Stimulated activated naive CD8-positive, alpha-beta T cell treated with anti-CD3 and anti-CD28 coated beads, Interleukin-15, Interleukin-2, amounts not matched to agents 100 U/mL and 50 U/mL, for 24 hours (primary cell): ENCODE measurements around the gene WNK2.

ENCODE experiments used
- ATAC-seq: fragments of 150-1000 bp; cut with Tn5 transposase; one replicate; pipeline ENCODE4 v1.10.0; 2021
- DNase-seq: peaks from one replicate; pipeline ENCODE4 v3.0.0; 2021

Gene WNK2

DNA sequence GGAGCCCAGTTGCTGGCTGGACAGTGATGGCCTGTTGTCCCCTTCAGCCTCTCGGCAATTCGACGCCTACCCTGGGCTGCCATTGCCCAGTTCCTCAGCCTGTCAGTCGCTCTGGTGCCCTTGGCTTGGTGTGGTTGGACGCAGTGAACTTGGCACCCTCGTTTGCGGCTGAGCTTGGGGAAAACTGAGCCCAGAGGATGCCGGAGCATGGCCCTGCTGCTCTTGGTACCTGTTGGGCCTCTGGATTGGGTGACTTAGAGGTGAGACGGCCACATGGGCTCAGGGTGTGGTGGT lies 16.5 kb downstream of the WNK2 start:
- ATAC-seq, result no peak
- no peak for DNase-seq

DNA sequence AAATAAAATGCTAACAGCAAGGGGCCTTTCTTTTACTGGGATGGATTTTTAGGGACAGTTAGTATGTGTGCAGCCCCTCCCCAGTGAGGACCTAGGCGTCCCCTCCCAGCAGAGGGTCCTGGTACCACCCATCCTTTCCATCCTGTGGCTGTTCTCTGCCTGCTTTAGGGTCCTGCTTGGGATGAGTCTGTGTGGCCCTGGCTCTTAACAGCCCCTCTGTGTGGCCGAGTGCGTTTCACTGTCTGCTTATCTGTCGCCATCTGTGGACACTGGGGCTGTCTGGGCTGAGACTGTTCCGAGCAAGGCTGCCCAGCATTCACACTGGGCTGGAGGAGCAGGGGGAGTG lies 17.0 kb downstream of the WNK2 start:
- ATAC-seq (no peak), DNase-seq (no peak)

DNA sequence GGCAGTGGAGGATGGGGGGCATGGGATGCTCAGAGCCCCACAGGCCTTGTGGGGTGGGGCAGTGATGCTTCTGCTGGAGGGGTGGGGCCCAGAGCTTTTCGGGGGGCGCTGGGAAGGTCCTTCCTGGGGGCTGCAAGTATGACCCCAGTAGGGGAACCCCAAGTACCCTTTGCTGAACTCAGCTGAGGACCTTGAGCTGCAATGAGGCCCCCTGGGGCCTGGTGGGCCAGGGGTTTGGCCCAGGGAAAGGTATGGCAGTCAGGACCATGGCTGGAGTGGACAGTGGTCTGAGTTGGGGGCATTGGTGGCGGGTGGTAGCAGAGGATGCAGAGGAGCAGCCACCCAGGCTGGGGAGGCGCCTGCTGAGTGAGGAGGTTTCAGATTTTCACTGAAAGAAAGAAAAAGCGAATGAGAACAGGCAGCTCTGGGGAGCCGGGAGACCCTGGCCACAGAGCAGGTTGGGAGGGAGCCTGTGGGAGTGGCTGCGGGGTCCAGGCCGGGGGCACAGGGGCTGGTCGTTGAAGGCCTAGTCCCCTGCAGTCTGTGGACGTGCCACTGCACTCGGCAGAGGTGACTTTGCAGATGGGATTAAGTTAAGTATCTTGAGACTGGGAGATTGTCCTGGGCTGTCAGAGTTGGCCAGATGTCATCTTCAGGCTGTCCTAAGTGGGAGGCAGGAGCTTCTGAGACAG lies 19.2 kb downstream of the WNK2 start:
- ATAC-seq, result no peak
- no peak for DNase-seq

DNA sequence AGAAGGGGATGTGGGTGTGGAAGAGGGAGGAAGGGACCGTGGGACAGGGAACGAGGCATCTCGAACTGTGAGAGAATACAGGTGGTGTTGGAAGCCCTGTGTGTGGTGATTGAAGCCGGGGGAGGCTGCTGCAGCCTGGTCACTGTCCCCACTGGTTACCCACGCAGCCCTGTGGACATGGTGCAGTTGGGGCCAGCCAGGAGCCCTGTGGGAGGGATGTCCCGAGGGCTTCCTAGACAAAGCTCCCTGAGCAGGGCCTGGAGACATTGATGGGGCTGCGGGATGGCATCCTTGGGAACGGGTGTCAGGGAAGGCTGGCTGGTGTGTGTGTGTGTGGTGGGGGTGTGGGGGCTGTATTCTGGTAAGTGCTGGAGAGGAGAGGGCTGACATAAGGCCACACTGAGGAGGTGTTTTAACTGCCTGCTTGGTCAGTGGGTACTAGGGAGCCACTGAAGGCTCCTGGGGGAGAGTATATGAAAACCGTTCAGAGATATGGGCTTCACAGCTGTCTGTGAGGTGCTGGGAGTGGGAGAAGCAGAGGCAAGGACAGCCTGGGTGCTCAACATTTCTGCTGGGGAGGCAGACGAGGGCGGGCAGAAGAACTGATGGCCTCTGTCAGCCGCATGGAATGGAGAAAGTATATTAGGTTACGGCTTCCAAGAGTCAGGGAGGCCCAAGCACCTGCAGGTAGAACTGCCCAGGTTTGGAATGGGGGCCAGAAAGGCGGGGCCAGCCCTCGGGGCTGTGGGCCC lies 20.0 kb downstream of the WNK2 start:
- ATAC-seq (no peak), DNase-seq (no peak)

DNA sequence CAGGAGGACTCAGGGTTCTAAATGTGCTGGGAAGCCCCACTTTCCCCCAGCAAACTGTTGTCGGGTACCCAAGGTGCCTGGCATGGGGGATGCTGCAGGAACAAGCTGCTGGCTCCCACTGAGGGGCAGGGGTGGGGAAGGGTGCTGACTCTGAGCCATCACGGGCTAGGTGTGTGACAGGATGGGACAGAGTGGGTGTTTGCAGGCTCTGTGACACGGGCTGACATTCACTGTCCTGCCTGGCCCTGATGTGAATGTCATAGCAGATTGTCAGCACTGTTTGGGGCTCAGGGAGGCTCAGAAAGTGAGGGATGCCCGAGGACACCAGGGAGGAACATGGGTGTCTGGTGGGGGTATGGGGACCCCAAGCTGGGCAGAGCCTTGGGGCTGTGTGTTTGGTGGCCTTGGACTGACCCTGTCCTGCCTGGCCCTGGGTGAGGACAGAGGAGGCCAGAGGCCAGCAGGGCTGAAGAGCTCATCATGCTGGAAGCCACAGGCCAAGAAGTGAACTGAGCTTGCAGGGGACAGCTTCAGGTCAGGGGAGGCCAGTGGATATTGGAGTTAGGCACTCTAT lies 20.6 kb downstream of the WNK2 start:
- ATAC-seq, result no peak
- no peak for DNase-seq

DNA sequence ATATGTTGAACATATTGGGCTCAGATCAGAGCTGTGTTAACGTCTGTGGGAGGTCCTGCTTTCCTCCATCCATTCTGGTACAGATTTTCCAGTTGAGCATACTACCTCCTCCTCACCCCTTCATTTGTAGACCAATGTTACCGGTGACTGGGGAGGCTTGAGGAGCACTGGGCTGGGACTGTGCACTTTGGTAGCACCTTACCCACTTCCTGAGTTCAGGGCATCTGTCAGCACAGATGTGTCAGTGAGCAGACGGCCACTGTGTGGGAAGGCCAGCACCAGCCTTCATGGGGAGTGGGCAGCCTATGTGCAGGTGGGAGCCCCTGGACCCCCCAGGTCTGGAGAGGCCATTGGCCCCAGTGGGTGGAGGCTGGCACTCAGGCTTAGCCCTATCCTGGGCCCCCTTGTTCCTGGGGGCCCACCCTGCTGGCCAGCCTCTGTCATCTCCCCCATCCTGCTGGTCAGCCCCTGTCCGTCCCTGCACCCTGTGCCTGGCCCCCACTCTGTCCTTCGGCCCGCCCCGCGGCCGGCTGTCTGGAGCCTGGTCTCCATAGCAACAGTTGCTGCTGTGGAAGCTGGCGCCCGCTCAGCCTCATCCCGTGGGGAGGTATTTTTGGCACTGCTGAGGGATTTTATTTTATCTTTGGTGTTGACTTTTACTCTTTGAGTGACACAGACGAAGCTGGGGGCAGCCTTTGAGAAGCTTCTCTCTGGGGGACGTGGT lies 21.3 kb downstream of the WNK2 start:
- ATAC-seq (peak; percentile 32), DNase-seq (no peak)

DNA sequence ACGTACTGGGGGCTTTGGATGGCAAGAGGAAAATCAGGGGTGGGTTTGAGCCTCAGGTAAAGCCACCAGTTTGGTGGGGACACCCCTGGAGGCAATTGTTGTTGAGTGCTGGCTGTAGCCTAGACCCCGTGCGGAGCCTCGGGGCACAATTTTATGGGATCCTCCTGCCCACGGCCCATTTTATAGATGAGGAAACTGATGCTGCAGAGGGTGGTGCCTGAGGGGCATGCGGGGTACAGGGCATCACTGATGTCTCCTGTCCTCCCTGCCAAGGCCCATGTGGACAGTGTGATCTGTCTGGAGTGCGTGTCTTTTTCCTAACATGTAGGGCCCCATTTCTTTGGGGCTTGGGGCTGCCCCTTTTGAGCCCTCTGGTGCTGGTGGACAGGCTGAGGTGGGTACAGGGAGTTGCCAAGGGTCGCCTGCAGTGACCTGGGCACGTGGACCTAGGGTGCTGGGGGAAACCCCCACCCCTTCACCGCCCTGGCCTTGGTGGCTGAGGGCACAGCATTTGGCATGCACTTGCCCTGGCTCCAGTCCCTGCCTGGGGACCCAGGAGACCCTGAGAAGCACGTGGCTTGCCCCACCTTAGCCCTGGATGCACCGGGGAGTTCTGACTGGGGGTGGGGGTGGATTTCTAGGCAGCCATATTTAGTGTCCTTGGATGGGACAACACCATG lies 22.1 kb downstream of the WNK2 start:
- no peak for ATAC-seq
- no peak for DNase-seq

DNA sequence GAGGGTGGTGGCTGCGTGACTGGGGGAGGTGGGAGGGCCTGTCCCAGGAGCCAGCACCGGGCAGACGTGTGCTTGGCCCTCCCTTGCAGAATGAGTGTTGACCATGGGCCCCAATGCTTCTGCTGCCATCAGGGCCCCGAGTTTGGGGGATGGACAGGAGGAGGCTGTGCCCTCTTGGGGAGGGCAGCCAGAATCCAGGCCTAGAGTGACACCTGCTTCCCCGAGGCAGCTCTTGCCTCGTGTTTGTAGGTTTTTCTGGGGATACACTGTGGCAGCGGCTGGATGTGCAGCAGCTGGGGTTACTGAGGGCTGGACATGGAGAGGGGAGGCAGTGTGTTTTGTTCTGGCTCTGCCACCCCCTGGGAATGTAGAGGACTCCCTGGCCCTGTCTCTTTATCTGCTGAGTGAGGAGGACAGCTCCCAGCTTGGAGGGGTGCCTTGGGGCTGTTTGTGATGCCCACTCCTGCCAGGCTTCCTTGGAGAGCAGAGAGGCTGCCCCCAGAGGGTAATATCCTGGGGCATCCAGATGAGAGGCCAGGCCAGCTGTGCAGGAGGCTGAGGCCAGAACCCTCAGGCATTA lies 22.7 kb downstream of the WNK2 start:
- DNase-seq (no peak), ATAC-seq (no peak)

DNA sequence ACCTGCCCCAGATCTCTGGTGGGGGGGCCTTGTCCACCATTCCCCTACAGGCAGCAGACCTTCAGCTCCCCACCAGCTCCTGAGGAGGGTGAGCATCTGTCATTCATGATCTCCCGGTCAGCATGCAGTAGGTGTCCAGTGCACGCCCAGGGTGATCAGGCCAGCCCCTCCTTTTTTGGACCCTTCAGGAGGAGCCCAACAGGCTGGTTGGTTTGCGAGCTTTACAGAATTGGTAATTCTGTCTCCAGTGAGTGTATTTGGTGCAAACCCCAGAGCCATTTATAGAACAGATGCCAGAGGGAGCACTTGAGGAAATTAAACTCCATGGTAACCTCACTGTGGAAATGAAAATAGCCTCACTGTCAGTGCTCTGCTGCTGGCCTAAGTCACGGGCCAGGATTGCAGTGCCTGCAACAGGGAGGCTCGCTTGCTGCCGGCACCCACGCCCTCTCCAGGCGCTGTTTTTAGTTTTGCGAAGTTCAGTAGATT lies 23.4 kb downstream of the WNK2 start:
- ATAC-seq, result no peak
- DNase-seq, result no peak

DNA sequence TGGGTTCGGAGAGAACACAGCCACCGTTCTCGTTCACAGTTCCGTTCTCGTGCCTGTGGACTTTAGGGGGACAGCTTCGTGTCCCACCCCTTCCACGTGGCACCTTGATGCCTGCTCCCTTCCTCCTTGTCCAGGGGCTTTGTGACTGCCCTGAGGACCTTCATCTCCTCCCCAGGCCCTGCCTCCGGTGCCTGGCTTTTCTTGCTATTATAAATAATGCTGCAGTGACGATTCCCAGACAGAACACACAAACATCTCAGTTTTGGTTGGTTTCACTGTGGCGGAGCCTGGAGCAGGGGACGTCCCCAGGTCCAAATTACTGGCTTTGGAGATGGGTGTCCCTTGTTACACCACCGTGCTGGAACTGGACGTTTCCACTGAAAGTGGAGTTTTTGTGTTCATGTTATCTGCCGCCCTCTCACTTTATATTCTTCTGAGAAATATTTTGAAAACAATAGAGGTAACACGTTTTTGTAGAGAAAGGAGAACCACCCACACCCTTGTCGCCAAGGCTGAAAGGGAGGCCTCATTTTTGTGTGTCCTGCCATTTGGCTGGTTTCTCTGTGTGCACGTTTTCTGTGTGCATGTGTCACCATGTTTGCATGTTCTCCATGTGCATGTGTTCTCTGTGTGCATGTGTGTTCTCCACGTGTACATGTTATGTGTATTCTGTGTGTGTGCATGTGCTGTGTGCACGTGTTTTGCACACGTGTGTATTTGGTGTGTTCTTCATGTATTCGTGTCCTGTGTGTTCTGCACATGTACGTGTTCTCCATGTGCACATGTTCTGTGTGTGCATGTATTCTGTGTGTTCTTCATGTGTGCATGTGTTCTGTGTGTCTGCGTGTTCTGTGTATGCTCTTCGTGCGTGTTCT lies 24.2 kb downstream of the WNK2 start:
- ATAC-seq, result no peak

DNA sequence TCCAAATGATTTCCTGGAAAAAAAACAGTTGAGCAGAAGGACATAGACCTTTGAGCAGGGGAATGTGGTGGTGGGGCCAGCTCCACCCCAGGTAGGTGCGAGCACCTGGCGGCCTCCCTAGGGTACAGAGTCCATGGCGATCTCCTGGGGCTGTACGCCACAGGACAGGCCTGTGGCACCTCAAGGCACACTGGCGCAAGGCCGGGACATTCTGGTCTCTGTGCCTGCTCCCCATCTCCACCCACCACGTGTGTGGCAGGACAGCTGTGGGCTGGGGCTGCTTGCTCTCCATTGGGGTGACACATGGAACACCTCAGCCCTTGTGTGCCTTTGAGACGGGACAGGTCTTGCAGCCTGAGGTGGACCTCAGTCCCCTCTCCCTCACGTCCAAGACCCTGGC lies 25.2 kb downstream of the WNK2 start:
- DNase-seq (no peak), ATAC-seq (no peak)

More for the DNA sequence above, 24.2 kb downstream of the WNK2 start:
- no peak for DNase-seq

DNA sequence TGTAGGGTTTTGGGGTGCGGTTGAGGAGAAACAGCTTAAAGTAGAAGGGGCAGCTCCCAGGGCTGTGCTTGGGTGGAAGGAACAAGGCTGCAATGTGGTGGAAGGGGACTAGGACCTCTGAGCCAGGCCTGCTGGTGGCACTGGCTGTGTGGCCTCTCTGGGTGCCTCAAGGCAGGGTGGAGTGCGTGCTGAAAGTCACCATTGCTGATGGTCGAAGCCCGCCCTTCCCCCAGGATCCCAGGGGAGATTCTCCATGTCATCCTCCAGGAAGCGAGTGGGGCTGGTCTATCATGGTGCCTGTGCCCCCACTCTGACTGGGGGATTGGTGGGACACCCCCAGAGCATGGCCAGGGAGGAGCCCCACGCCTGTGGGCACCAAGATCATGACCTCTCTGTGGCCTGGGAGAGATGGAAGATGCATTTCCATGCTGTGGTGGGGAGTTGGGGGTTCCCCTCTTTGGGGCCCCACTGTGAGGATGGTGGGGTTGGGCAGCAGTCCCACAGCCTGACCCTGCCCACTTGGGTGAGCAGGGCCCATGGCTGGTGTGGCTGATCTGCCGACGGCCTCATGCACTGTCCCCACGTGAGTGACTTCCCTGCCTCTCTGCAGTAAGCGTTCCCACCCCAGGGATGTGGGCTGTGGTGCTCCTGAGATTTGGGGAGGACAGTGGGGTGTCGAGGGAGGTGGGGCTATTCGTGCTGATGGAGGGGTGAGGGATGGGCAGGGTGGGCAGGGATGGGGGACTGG lies 25.8 kb downstream of the WNK2 start:
- ATAC-seq (no peak), DNase-seq (no peak)

DNA sequence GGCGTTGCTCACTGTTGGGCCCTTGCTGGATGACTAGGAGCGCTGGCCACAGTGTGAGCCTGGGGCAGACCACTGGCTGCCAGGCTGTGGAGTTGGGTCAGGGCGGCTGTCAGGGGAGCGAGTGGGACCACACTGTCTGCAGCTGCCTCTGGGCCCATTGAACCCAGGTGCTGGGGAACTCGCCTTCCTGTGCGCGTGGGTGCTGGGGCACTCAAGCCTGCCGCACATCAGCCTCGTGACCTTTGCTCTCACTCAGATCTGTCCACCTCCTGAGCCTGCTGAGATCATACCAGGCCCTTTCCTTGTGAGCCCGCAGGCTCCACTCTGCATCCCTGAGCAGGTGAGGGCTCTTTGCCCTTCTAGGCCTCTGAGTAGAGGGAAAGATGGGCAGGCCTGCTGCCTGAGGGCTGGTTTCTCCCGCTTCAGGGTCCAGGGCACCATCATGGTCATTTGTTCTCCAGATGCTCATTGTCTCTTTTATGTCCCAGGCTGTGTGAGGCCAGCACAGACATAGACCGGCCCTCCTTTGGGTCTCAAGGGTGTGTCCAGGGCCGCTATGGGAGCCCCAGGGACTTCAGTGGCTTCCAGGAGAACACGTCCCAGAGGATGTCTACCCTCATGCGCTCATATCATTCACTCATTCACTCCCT lies 26.5 kb downstream of the WNK2 start:
- no peak for ATAC-seq
- no peak for DNase-seq

DNA sequence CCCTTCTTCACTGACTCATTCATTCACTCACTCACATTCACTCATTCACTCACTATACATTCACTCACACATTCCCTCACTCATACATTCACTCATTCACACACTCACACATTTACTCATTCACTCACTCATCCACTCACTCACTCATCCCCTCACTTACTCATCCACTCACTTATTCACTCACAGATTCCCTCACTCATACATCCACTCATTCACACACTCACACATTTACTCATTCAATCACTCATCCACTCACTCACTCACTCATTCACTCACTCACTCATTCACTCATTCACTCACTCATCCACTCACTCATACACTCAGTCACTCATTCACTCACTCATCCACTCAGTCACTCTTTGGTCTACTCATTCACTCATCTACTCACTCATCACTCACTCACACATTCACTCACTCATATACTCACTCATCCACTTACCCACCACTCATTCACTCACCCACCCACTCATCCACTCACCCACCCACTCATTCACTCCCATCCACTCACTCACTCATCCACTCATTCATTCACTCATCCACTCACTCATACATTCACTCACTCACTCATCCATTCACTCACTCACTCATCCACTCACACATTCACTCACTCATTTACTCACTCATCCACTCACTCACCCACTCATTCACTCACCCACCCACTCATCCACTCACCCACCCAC lies 27.2 kb downstream of the WNK2 start:
- ATAC-seq (peak; percentile 19), DNase-seq (no peak)

DNA sequence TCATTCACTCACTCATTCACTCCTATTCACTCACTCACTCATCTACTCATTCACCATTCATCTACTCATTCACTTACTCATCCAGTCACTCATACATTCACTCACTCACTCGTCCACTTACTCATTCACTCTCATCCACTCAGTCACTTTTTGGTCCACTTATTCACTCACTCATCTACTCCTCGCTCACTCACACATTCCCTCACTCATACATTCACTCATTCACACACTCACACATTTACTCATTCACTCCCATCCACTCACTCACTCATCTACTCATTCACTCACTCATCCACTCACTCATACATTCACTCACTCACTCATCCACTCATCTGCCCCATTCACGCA lies 27.7 kb downstream of the WNK2 start:
- ATAC-seq, result peak; percentile 19

DNA sequence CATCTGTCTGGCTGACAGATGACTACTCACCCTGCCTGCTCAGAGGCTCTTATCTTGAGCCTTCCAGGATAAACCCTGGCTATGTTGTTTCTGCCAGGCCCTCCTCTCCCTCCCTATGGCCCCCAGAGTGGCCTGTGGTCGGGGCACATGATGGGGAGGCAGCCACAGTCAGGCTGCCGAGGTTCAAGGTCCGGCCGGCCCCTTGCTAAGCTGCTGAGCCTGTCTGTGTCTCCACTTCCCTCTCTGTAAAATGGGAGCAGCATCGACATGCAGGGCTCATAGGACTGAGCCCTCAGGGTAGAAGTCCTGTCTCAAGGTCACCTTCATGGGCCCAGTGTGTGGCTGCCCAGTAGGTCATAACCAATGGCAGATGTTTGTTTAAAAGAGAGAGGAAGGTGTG lies 28.5 kb downstream of the WNK2 start:
- no peak for DNase-seq

More for the DNA sequence above, 27.7 kb downstream of the WNK2 start:
- DNase-seq, result no peak

DNA sequence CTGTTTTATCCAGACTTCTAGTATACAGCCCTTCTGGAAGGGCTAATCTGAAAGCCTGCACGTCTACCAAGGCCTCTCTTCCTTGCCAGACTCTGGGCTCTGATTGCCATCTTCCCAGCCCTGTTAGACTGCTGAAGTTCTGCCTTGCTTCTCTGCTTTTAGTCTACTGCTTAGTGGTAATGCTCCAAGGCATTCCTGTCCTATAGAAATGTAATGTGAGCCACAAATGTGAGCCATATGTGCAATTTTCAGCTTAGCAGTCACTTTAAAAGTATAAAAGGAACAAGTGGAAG lies 32.1 kb downstream of the WNK2 start:
- no peak for ATAC-seq
- no peak for DNase-seq

More for the DNA sequence above, 28.5 kb downstream of the WNK2 start:
- ATAC-seq, result no peak

DNA sequence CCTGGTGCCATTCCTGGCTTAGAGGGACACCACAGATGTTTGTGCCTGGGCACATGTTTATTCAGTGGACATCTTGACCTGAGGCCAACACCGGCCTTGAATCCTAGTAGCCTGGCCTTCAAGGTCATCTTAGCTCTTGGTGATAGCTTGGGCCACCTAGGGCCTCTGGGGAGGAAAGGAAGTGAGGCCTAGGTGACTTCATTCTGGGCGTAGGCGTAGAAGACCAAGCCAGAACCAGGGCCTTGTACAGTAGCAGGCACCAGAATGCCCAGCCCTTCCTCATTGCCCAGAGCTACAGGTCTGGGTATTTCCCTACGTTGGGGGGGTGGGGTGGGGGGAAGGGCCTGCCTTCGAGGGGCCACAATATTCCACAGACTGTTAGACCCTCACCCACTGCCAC lies 33.8 kb downstream of the WNK2 start:
- ATAC-seq, result no peak
- no peak for DNase-seq

DNA sequence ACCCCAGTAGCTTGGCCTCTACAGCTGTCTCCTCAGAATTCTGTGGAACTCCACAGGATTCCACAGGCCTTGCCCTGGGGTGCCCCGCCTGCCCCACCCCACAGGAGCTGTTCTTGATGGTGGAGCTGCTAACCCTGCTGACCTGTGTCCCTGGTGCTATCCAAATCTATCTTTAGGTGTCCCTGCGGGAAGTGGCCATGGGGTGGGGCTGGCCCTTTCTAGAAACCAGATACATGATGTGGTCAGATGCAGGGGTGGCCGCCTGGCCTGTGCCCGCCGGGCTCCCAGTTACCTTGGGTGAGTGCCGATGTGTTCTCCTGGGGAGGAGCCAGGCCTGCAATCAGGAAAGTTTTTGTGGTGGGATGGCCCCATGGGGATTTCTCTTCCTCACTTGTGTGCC lies 34.2 kb downstream of the WNK2 start:
- ATAC-seq (no peak), DNase-seq (no peak)
